Bronchial epithelial cell (primary cell): Measurements from ENCODE around the gene LEP. TPM values are rescaled to one million over a fixed set of nuclear protein-coding genes. Genes with fewer than 3 reads are reported as not detected.
A peak's percentile ranks its signal among the peaks of the same experiment; 100 is the strongest.

ENCODE experiments used
- DNase-seq: peaks from one replicate; pipeline ENCODE4 v3.0.0-alpha.2; 2010; ENCODE audit warnings: low read depth
- FAIRE-seq: peaks from 2 replicates; lab custom pipeline; 2011; peaks lifted over from hg19 to GRCh38; lab: Jason Lieb, UNC
- H3K27me3 ChIP-seq: 2 replicates; pipeline ENCODE4 v1.5.1; 2011; ENCODE audit warnings: low read length; ENCODE audit not compliant: control insufficient read depth, insufficient read depth
- H3K36me3 ChIP-seq: 2 replicates; pipeline ENCODE4 v1.5.1; 2011; ENCODE audit warnings: low read length; ENCODE audit not compliant: control insufficient read depth, insufficient read depth
- H3K4me3 ChIP-seq: 2 replicates; pipeline ENCODE4 v1.5.1; 2011; ENCODE audit warnings: mild to moderate bottlenecking, low read depth, low read length, control low read depth
- CTCF ChIP-seq: IDR thresholded peaks from 2 replicates; pipeline ENCODE4 v1.5.1; 2011; ENCODE audit warnings: mild to moderate bottlenecking, moderate library complexity, low read length, control low read depth, inconsistent platforms; ENCODE audit not compliant: insufficient read depth, severe bottlenecking
- total RNA-seq: library from RNA; depleted of rRNA; stranded (reverse); fragments of >200 nt; gene quantifications from 2 replicates; pipeline ENCODE4 v1.2.1, GENCODE V29; 2014

The LEP gene
- total RNA-seq, 1 donor from 2014 or later = under 0.01 TPM

- no peak for TF ChIP-seq CTCF
- Histone ChIP-seq H3K36me3 (no peaks in the 10 kb centered on the region), H3K4me3 (peak overlapping the region; percentile 15), H3K27me3 (no peaks in the 10 kb centered on the region)
- DNase-seq = no peak
- FAIRE-seq = no peak
Measured at GRCh38 chr7:128271471-128271941, 30.4 kb downstream of the LEP start.

GRCh38 chr7:128271942-128272481, 30.9 kb downstream of the LEP start:
- FAIRE-seq = no peak
- H3K4me3 ChIP-seq = peak overlapping the region; percentile 15
- TF ChIP-seq CTCF = no peak
- no peaks in the 10 kb centered on the region for H3K36me3 ChIP-seq
- H3K27me3 ChIP-seq = no peaks in the 10 kb centered on the region
- DNase-seq = no peak

- DNase-seq = no peak
- no peaks in the 10 kb centered on the region for H3K27me3 ChIP-seq
- H3K4me3 ChIP-seq = no peak overlapping the region
- FAIRE-seq = no peak
- TF ChIP-seq CTCF = no peak
- H3K36me3 ChIP-seq = no peaks in the 10 kb centered on the region
Measured at GRCh38 chr7:128274246-128274883, 33.3 kb downstream of the LEP start.

- TF ChIP-seq CTCF = no peak
- FAIRE-seq (no peak), DNase-seq (no peak)
- no peak overlapping the region for H3K4me3 ChIP-seq
- no peaks in the 10 kb centered on the region for H3K27me3 ChIP-seq
- H3K36me3 ChIP-seq = no peaks in the 10 kb centered on the region
Measured at GRCh38 chr7:128274884-128275603, 34.0 kb downstream of the LEP start.

- no peak for FAIRE-seq
- DNase-seq = no peak
- Histone ChIP-seq H3K36me3 (no peaks in the 10 kb centered on the region), H3K27me3 (no peaks in the 10 kb centered on the region), H3K4me3 (no peak overlapping the region)
- no peak for TF ChIP-seq CTCF
Measured at GRCh38 chr7:128275681-128276080, 34.6 kb downstream of the LEP start.
